Measurements from ENCODE around the gene CHTF18. TPM values are rescaled to one million over a fixed set of nuclear protein-coding genes. Genes with fewer than 3 reads are reported as not detected.

Gene CHTF18
- total RNA-seq, 3 donors from 2014 or later = 11.9 to 32.4 (median 12.3) TPM

DNA sequence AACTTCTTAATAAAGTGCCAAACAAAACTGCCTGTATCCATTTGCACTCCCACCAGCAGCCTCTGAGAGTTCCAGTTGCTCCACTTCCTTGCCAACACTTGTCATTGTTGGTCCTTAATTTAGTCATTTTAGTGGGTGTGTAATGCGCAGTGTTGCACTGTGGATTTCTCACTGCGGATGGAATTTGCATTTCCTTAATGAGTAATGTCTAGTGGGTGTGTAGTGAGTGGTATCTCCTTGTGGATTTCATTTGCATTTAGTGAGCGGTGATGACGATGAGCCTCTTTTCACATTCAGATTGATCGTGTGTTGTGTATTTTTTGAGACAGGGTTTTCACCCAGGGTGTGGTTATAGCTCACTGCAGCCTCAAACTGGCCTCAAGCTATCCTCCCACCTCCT is 32.0 kb upstream of the CHTF18 start:
- intact Hi-C loops (cut with DNase I, micrococcal nuclease) = no loop called here
- H3K9me3 ChIP-seq = no peaks in the 10 kb centered on the region
- ATAC-seq = no peak

DNA sequence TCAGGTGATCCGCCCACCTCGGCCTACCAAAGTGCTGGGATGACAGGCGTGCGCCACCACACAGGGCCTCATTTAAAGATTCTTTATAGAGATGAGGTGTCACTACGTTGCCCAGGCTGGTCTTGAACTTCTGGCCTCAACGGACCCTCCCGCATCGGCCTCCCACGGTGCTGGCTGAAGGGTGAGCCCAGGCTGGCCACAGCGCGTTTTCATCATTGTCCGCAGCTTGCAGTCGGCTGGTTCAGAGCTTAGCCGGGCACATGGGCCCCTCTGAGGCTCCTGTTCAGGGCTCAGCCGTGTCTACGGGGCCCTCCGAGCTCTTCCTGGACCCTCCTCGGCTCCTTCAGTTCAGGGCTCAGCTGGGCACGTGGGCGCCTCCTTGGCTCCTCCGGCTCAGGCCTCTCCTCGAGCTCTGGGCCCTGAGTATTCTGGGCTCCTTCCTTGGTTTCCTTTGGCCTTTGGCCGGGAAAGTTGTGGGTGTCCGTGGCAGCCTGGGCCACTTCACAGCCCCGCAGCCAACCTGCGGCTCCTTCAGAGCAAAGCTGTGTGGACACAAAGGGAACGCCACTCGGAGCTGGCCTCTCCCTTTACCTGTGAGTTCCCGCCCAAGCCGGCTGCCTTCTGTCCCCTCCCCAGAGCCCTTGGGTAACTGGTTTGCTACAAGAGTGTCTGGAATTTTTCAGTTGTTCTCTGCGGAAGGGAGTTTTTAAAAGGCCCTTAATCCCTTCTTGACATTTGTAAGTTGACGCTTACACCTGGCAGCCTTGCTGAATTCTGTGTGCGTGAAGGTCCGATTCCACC is 29.1 kb upstream of the CHTF18 start:
- DNase-seq = no peak
- Histone ChIP-seq H3K9me3 (no peaks in the 10 kb centered on the region), H3K4me1 (ENCODE audit: low read depth) (no peaks in the 10 kb centered on the region), H3K36me3 (ENCODE audit: low read depth) (no peaks in the 10 kb centered on the region), H3K4me3 (no peak overlapping the region)
- ATAC-seq = no peak
- intact Hi-C loops (cut with DNase I, micrococcal nuclease) = no loop called here
- TF ChIP-seq, protein P1, sequence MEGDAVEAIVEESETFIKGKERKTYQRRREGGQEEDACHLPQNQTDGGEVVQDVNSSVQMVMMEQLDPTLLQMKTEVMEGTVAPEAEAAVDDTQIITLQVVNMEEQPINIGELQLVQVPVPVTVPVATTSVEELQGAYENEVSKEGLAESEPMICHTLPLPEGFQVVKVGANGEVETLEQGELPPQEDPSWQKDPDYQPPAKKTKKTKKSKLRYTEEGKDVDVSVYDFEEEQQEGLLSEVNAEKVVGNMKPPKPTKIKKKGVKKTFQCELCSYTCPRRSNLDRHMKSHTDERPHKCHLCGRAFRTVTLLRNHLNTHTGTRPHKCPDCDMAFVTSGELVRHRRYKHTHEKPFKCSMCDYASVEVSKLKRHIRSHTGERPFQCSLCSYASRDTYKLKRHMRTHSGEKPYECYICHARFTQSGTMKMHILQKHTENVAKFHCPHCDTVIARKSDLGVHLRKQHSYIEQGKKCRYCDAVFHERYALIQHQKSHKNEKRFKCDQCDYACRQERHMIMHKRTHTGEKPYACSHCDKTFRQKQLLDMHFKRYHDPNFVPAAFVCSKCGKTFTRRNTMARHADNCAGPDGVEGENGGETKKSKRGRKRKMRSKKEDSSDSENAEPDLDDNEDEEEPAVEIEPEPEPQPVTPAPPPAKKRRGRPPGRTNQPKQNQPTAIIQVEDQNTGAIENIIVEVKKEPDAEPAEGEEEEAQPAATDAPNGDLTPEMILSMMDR (IDR thresholded peaks at IDR 0.05) = no peak

More for the DNA sequence above, 32.0 kb upstream of the CHTF18 start:
- TF ChIP-seq, protein P1 (IDR thresholded peaks at IDR 0.05) = no peak
- no peak overlapping the region for H3K4me3 ChIP-seq
- DNase-seq = no peak
- H3K36me3 ChIP-seq (ENCODE audit: low read depth) = no peaks in the 10 kb centered on the region
- H3K4me1 ChIP-seq (ENCODE audit: low read depth) = no peaks in the 10 kb centered on the region

DNA sequence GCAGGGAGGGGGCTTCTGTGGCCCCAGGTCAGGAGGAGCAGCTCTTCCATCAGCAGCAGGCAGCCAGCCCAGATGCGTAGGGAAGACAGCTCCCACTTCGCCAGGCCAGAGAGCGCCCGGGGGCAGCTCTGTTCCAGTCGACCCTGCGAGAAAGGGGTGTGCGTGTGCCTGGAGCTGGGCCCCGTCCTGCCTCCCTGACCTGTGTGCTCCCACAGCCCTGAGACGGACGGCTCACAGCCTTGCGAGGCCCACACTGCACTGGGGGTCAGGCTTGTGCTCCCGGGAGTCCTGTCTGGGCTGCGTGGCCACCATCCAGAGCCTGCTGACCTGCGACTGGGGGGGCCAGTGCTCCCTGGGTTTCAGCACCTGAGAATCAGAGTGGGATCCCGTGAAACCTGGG is 28.4 kb upstream of the CHTF18 start:
- no peaks in the 10 kb centered on the region for H3K4me1 ChIP-seq (ENCODE audit: low read depth)
- no peaks in the 10 kb centered on the region for H3K9me3 ChIP-seq
- no peaks in the 10 kb centered on the region for H3K36me3 ChIP-seq (ENCODE audit: low read depth)
- no peak overlapping the region for H3K4me3 ChIP-seq
- no peak for ATAC-seq
- intact Hi-C loops (cut with DNase I, micrococcal nuclease) = no loop called here
- TF ChIP-seq, protein P1 (IDR thresholded peaks at IDR 0.05) = no peak
- no peak for DNase-seq

DNA sequence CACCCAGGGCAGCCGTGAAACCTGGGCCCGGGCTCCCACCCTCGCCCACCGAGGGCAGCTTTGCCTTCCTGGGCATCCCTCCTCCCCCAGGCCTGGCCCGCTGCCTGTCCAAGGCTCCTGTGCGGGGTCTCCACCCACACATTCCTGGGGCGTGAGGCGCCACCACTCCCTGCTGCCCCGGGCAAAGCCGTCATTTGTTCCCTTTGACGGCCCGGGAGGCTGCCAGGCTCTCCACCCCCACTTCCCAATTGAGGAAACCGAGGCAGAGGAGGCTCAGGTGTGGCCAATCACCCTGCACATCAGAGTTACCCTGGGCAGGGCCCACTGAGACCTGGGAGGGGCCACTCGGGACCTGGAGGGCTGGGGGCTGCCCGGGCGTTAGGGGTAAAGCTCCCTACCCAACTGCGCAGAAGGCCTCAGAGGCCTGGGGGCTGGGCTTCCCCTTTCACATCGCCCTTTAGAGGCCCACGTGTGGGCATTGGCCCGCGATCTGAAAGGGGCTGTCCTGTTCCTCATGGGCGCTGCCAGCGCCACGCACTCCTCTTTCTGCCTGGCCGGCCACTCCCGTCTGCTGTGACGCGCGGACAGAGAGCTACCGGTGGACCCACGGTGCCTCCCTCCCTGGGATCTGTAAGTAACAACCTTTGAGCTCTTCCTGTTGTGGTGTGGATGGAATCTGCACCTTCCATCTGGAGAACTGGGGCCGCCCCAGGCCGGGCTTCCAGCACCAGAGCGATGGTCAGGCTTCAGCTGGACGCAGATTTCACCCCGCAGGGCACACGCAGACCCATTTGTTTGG is 27.7 kb upstream of the CHTF18 start, which contains the start of gene MSLN:
MSLN (plus strand) TSS at position 190 of the 799 bp plus-strand sequence. CDS start 1,947 bp downstream, outside the sequence.
- peak in 1 of 3 donors; percentile 53 for DNase-seq
- ATAC-seq = peak; percentile 38

More for the DNA sequence above, 27.7 kb upstream of the CHTF18 start, which contains the start of gene MSLN:
- no peaks in the 10 kb centered on the region for H3K4me1 ChIP-seq (ENCODE audit: low read depth)
- H3K9me3 ChIP-seq = no peaks in the 10 kb centered on the region
- TF ChIP-seq, protein P1 (IDR thresholded peaks at IDR 0.05) = no peak
- intact Hi-C loops (cut with DNase I, micrococcal nuclease) = no loop called here
- H3K36me3 ChIP-seq (ENCODE audit: low read depth) = no peaks in the 10 kb centered on the region
- no peak within 1 kb of the TSS for H3K4me3 ChIP-seq
